ENCODE results near the gene TRAF6. TPM values are rescaled to one million over a fixed set of nuclear protein-coding genes. Genes with fewer than 3 reads are reported as not detected.

The TRAF6 gene
- total and polyA plus RNA-seq, 10 of the 15 experiments (the other 5 are each of a cell fraction or from before 2014, with no cell fraction given) = 1.4 to 10.9 (median 7.0) TPM

DNA sequence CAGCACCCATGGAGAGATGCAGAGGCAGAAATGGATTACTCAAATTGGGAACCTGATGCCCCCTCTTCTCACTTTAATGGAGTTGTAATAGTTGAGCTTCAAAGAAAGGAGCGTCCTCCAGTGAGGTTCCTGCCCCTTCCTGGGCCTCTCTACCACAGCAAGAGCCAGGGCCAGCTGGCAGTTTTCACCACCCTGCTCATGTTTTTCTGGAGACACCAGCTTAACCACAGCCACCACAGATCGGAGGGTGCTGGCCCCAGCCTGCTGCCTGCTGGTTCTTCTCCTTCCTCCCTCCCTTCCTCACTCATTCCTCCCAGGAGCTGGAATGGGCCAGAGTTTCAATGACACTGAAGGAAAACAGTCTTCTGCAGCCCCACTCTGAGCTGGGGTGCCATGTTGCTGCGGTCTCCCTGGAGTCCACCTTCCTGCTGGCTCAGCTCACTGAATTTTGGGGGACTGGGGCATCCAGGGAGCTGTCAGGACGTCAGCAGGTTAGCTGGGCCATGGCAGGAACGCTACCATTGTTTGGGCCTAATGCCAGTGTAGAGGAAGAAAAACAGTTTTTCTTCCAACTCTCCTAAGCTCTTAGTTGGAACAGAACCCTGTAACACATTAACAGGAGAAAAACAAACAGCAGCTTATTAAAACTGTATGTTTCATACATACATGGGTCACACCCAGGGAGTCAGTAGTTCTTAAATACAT is 57.7 kb downstream of the TRAF6 start (continued):
- TF ChIP-seq, protein P1, sequence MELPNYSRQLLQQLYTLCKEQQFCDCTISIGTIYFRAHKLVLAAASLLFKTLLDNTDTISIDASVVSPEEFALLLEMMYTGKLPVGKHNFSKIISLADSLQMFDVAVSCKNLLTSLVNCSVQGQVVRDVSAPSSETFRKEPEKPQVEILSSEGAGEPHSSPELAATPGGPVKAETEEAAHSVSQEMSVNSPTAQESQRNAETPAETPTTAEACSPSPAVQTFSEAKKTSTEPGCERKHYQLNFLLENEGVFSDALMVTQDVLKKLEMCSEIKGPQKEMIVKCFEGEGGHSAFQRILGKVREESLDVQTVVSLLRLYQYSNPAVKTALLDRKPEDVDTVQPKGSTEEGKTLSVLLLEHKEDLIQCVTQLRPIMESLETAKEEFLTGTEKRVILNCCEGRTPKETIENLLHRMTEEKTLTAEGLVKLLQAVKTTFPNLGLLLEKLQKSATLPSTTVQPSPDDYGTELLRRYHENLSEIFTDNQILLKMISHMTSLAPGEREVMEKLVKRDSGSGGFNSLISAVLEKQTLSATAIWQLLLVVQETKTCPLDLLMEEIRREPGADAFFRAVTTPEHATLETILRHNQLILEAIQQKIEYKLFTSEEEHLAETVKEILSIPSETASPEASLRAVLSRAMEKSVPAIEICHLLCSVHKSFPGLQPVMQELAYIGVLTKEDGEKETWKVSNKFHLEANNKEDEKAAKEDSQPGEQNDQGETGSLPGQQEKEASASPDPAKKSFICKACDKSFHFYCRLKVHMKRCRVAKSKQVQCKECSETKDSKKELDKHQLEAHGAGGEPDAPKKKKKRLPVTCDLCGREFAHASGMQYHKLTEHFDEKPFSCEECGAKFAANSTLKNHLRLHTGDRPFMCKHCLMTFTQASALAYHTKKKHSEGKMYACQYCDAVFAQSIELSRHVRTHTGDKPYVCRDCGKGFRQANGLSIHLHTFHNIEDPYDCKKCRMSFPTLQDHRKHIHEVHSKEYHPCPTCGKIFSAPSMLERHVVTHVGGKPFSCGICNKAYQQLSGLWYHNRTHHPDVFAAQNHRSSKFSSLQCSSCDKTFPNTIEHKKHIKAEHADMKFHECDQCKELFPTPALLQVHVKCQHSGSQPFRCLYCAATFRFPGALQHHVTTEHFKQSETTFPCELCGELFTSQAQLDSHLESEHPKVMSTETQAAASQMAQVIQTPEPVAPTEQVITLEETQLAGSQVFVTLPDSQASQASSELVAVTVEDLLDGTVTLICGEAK (IDR thresholded peaks at IDR 0.05; ENCODE audit: borderline replicate concordance) = no peak
- TF ChIP-seq PAX5 (IDR thresholded peaks at IDR 0.05; ENCODE audit: borderline replicate concordance, low read depth, low read length) = no peak
- TF ChIP-seq POLR2AphosphoS2 (IDR thresholded peaks at IDR 0.05; ENCODE audit: low read depth, low read length) = no peak
- TF ChIP-seq, protein P2, sequence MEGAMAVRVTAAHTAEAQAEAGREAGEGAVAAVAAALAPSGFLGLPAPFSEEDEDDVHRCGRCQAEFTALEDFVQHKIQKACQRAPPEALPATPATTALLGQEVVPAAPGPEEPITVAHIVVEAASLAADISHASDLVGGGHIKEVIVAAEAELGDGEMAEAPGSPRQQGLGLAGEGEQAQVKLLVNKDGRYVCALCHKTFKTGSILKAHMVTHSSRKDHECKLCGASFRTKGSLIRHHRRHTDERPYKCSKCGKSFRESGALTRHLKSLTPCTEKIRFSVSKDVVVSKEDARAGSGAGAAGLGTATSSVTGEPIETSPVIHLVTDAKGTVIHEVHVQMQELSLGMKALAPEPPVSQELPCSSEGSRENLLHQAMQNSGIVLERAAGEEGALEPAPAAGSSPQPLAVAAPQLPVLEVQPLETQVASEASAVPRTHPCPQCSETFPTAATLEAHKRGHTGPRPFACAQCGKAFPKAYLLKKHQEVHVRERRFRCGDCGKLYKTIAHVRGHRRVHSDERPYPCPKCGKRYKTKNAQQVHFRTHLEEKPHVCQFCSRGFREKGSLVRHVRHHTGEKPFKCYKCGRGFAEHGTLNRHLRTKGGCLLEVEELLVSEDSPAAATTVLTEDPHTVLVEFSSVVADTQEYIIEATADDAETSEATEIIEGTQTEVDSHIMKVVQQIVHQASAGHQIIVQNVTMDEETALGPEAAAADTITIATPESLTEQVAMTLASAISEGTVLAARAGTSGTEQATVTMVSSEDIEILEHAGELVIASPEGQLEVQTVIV (IDR thresholded peaks at IDR 0.05; ENCODE audit: borderline replicate concordance, partially characterized antibody) = no peak
- TF ChIP-seq ZNF384 (IDR thresholded peaks at IDR 0.05; ENCODE audit: borderline replicate concordance, low read depth, low read length) = no peak
- no peak for TF ChIP-seq FOXK2 (IDR thresholded peaks at IDR 0.05)
- no peak for TF ChIP-seq TCF3 (IDR thresholded peaks at IDR 0.05; ENCODE audit: borderline replicate concordance, insufficient read depth, low read depth, low read length)
- TF ChIP-seq TCF7 (IDR thresholded peaks at IDR 0.05; ENCODE audit: borderline replicate concordance) = no peak
- no peak for TF ChIP-seq MEF2B (IDR thresholded peaks at IDR 0.05; ENCODE audit: partially characterized antibody, poor library complexity, severe bottlenecking)
- TF ChIP-seq SP1 (IDR thresholded peaks at IDR 0.05; ENCODE audit: low read depth, low read length) = no peak
- TF ChIP-seq, protein P3, sequence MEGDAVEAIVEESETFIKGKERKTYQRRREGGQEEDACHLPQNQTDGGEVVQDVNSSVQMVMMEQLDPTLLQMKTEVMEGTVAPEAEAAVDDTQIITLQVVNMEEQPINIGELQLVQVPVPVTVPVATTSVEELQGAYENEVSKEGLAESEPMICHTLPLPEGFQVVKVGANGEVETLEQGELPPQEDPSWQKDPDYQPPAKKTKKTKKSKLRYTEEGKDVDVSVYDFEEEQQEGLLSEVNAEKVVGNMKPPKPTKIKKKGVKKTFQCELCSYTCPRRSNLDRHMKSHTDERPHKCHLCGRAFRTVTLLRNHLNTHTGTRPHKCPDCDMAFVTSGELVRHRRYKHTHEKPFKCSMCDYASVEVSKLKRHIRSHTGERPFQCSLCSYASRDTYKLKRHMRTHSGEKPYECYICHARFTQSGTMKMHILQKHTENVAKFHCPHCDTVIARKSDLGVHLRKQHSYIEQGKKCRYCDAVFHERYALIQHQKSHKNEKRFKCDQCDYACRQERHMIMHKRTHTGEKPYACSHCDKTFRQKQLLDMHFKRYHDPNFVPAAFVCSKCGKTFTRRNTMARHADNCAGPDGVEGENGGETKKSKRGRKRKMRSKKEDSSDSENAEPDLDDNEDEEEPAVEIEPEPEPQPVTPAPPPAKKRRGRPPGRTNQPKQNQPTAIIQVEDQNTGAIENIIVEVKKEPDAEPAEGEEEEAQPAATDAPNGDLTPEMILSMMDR (IDR thresholded peaks at IDR 0.05 in 2 of 3, conservative IDR thresholded peaks at IDR 0.05 in 1 of 3; ENCODE audit: control insufficient read depth in 2 of 3, extremely low read depth in 1 of 3, insufficient read depth in 1 of 3, low read depth in 3 of 3, low read length in 3 of 3) = no peak
